Kidney (tissue), 14 donors: ENCODE measurements around the gene PLCB4. TPM values are rescaled to one million over a fixed set of nuclear protein-coding genes. Genes with fewer than 3 reads are reported as not detected.

Source experiments
- DNase-seq, 5 donors: peaks; one replicate each; pipeline ENCODE4 v3.0.0-alpha.2; 2013 to 2020
- FAIRE-seq: peaks from 2 replicates; lab custom pipeline; 2012; peaks lifted over from hg19 to GRCh38; lab: Jason Lieb, UNC
- H3K27ac ChIP-seq, 2 donors: one replicate each; pipeline ENCODE4 v1.7.0; 2013; ENCODE audit warnings: low read depth in 2 of 2, low read length in 2 of 2, inconsistent platforms in 1 of 2
- H3K27me3 ChIP-seq: one replicate; pipeline ENCODE4 v1.7.1; 2013; ENCODE audit warnings: low read length, inconsistent platforms; ENCODE audit not compliant: control insufficient read depth, insufficient read depth
- H3K36me3 ChIP-seq, 3 donors: one replicate each; pipeline versions ENCODE4 v1.7.0 to v1.7.1; 2013; ENCODE audit warnings: low read length in 3 of 3, control low read depth in 1 of 3, inconsistent platforms in 1 of 3; ENCODE audit not compliant: insufficient read depth in 3 of 3, control insufficient read depth in 2 of 3
- H3K4me1 ChIP-seq, 3 donors: one replicate each; pipeline versions ENCODE4 v1.7.0 to v1.7.1; 2013; ENCODE audit warnings: low read length in 3 of 3, inconsistent platforms in 1 of 3, low read depth in 1 of 3; ENCODE audit not compliant: control insufficient read depth in 2 of 3, insufficient read depth in 2 of 3
- H3K4me3 ChIP-seq, 3 donors: one replicate each; pipeline versions ENCODE4 v1.7.0 to v1.8.1; 2013; ENCODE audit warnings: low read length in 3 of 3, control low read depth in 1 of 3, inconsistent platforms in 1 of 3
- H3K9ac ChIP-seq, 3 donors: one replicate each; pipeline versions ENCODE4 v1.7.0 to v1.7.1; 2013; ENCODE audit warnings: low read length in 3 of 3, control low read depth in 1 of 3, inconsistent platforms in 1 of 3
- H3K9me3 ChIP-seq, 3 donors: one replicate each; pipeline versions ENCODE4 v1.7.0 to v1.7.1; 2013; ENCODE audit warnings: low read length in 3 of 3, control low read depth in 1 of 3, inconsistent platforms in 1 of 3; ENCODE audit not compliant: control insufficient read depth in 2 of 3, insufficient read depth in 1 of 3
- CTCF ChIP-seq: IDR thresholded peaks from 3 replicates; pipeline ENCODE4 v1.5.1; 2012; ENCODE audit warnings: mild to moderate bottlenecking, moderate library complexity, borderline replicate concordance; ENCODE audit not compliant: insufficient read depth; ENCODE audit errors: extremely low read depth
- intact Hi-C: fragments of 100-400 bp; cut with DNase I; formaldehyde crosslinking; loops from one replicate; pipeline ENCODE4 v1.11.1; 2022
- polyA plus RNA-seq: library from polyadenylated mRNA; stranded (reverse); fragments of 350-450 nt; fragmentation: Illumina TruSeq; extraction: RNeasy Lipid Tissue Mini Kit (QIAGEN cat#74804); gene quantifications from one replicate; pipeline ENCODE4 v1.2.3, GENCODE V29; 2014; ENCODE audit warnings: low read depth, low replicate concordance; ENCODE audit not compliant: insufficient read depth
- total RNA-seq: library from RNA; stranded (reverse); fragmentation: NEBNext Ultra II Directional; extraction: Animal tissue kit (Norgen Biotek cat#: 25700); gene quantifications from one replicate; pipeline ENCODE4 v1.2.1, GENCODE V29; 2021
- donor health status: control.
- donor health status: control.
- donor health status: control.
- donor health status: control.
- donor health status: control.
- donor health status: DM: yes; HTN: yes; CAD: no.
- donor health status: Normal renal cell carcinoma (clear cell type).

PLCB4 gene
- total and polyA plus RNA-seq, 2 donors from 2014 or later, result 2.8 to 17.7 TPM

- intact Hi-C loops, result no loop called here
- no peaks in the 10 kb centered on the region for H3K9me3 ChIP-seq
- no peak for TF ChIP-seq CTCF
- no peaks in the 10 kb centered on the region for H3K4me1 ChIP-seq
- no peak for FAIRE-seq
- DNase-seq, result no peak
- H3K27me3 ChIP-seq, result no peaks in the 10 kb centered on the region
- no peak overlapping the region for H3K9ac ChIP-seq
- no peak overlapping the region for H3K27ac ChIP-seq
- H3K4me3 ChIP-seq, result no peak overlapping the region
- H3K36me3 ChIP-seq, result no peaks in the 10 kb centered on the region
Measured at GRCh38 chr20:9180481-9181257, 111.8 kb downstream of the PLCB4 start.

DNA sequence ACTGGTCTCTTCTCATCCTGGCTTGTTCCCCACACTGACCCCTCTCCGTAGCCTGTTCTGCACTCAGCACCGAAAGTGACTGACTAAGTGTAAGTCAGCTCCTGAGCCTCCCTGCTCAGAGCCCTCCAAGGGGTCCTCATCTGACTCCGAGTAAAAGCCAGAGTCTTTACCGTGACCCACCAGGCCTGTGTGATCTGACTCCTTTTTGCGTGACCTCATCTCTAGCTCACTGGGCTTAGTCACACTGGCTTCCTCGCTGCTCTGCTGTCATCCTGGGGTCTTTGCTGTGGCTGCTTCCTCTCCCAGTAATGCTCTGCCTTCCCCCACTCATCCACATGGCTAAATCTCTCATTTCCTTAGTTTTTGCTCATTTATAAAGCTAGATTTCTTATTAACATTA is 116.6 kb downstream of the PLCB4 start:
- intact Hi-C loops, result no loop called here
- Histone ChIP-seq H3K4me3 (no peak overlapping the region), H3K27ac (no peak overlapping the region), H3K9ac (no peak overlapping the region), H3K4me1 (no peaks in the 10 kb centered on the region), H3K27me3 (no peaks in the 10 kb centered on the region), H3K36me3 (no peaks in the 10 kb centered on the region), H3K9me3 (no peaks in the 10 kb centered on the region)
- no peak for TF ChIP-seq CTCF
- DNase-seq, result no peak
- FAIRE-seq, result no peak

DNA sequence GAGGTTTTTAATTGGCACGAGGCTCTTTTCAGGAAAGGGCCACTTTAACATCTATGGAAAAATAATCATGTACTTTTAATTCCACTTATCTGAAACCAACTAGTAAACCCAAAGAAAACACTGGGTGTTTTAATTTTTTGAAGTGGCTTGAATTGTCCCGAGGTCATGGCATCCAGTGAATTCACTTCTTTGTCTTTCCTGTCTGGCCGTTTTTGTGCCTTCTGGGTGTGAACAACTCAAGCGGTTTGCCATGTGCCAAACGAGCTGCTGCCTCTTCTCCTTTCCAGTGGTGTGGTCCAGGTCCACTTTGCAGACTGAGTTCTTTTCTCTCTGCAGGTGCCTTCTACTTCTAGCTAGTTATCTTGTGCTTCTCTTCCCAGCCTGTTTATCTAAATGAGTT is 117.5 kb downstream of the PLCB4 start:
- intact Hi-C loops, result no loop called here
- FAIRE-seq, result no peak
- no peak for DNase-seq

More for the DNA sequence above, 117.5 kb downstream of the PLCB4 start:
- Histone ChIP-seq H3K4me3 (no peak overlapping the region), H3K9ac (no peak overlapping the region), H3K27ac (no peak overlapping the region), H3K27me3 (no peaks in the 10 kb centered on the region), H3K9me3 (no peaks in the 10 kb centered on the region), H3K4me1 (no peaks in the 10 kb centered on the region), H3K36me3 (no peaks in the 10 kb centered on the region)
- TF ChIP-seq CTCF, result no peak
